ENCODE measurements around the gene SHROOM2. TPM values are rescaled to one million over a fixed set of nuclear protein-coding genes. Genes with fewer than 3 reads are reported as not detected.

SHROOM2 gene
- total RNA-seq, 1 experiment from 2014 or later: 13.9 TPM

DNA sequence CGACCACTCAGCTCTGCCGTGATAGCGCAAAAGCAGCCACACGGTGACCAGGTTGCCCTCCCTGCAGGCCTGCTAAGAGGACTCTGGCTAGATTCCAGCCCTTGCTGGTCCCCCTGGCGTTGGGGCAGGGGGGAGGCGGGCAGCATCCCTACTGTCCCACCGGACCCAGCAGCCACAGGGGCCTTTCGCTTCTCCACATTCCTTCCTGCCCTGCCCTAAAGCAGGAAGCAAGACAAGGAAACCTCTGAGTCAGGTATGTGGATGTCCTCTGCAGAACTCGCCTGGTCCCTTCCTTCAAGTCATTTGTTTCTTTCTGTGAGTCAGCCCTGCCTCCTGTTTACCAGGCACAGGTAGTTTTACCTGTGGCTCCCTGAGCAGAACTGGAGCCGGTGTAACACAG is 120.7 kb downstream of the SHROOM2 start:
- Histone ChIP-seq H3K14ac (ENCODE audit: insufficient read depth, low read length) (no peak overlapping the region), H3K23ac (ENCODE audit: insufficient read length, low read depth, low read length) (no peak overlapping the region), H4K8ac (replicated peaks; ENCODE audit: insufficient read length, low read depth, low read length) (no peak overlapping the region), H3K18ac (ENCODE audit: insufficient read length, low read depth, low read length) (no peak overlapping the region), H3K56ac (ENCODE audit: insufficient read length, low read depth, low read length) (no peak overlapping the region), H4K5ac (ENCODE audit: insufficient read length, low read depth, low read length) (no peak overlapping the region), H2BK20ac (ENCODE audit: low read depth, low read length, poor library complexity, severe bottlenecking) (no peak overlapping the region), H2AK5ac (ENCODE audit: insufficient read length, low read length) (no peak overlapping the region), H4K20me1 (ENCODE audit: control insufficient read depth, insufficient read depth, insufficient read length) (no peaks in the 10 kb centered on the region), H3K4me1 (ENCODE audit: insufficient read depth, low read length) (peaks cover 5% of the 10 kb centered on the region; the same call in 1 of the 2 replicates), H2BK120ac (ENCODE audit: low read depth, low read length, poor library complexity, severe bottlenecking) (no peak overlapping the region), H3K9ac (ENCODE audit: extremely low read depth, insufficient read length, low read length) (no peak overlapping the region), H2BK5ac (ENCODE audit: insufficient read length, low read length) (no peak overlapping the region), H3K23me2 (ENCODE audit: insufficient read length, low read depth, low read length, poor library complexity, severe bottlenecking) (no peaks in the 10 kb centered on the region), H3K27ac (ENCODE audit: insufficient read length, low read depth, low read length) (peak overlapping the region; percentile 21), H4K91ac (ENCODE audit: insufficient read length, low read depth, low read length) (no peak overlapping the region), H3K79me2 (ENCODE audit: insufficient read depth, low read length) (0 out of 2 replicates have a peak, but pooled peaks cover 2% of the 10 kb centered on the region), H2BK12ac (ENCODE audit: insufficient read length, low read depth, low read length) (no peak overlapping the region), H3K4ac (ENCODE audit: low read depth, low read length) (no peak overlapping the region), H3T11ph (ENCODE audit: low read length) (no peak overlapping the region), H3K79me1 (ENCODE audit: insufficient read depth, low read depth, low read length, poor library complexity, severe bottlenecking) (no peaks in the 10 kb centered on the region), H3K4me2 (ENCODE audit: insufficient read depth, insufficient read length, low read length) (no peak overlapping the region), H2AFZ (ENCODE audit: low read length) (no peak overlapping the region), H3K27me3 (ENCODE audit: insufficient read depth, low read length) (no peaks in the 10 kb centered on the region), H3K9me3 (ENCODE audit: control insufficient read depth, low read depth, low read length) (no peaks in the 10 kb centered on the region), H2BK15ac (ENCODE audit: low read depth, low read length) (no peak overlapping the region)
- Mint-ChIP-seq H3K4me3 (no peak overlapping the region), H3K4me1 (peaks cover 2 to 17% of the 10 kb centered on the region in 2 experiments; a peak in 2 of 4 replicates), H3K27ac (0 out of 7 replicates have a peak overlapping the region, but pooled peaks of 1 of the 3 experiments have one; percentile 15), H3K36me3 (ENCODE audit: insufficient read depth in 1 of 3, low read depth in 3 of 3) (peaks cover 14 to 20% (median 16%) of the 10 kb centered on the region in 3 experiments), H3K9me3 (peaks cover 18 to 46% of the 10 kb centered on the region in 2 experiments), H3K27me3 (ENCODE audit: low read depth) (peaks cover 1% of the 10 kb centered on the region; the same call in 1 of the 2 replicates)
- TF ChIP-seq, protein P1, sequence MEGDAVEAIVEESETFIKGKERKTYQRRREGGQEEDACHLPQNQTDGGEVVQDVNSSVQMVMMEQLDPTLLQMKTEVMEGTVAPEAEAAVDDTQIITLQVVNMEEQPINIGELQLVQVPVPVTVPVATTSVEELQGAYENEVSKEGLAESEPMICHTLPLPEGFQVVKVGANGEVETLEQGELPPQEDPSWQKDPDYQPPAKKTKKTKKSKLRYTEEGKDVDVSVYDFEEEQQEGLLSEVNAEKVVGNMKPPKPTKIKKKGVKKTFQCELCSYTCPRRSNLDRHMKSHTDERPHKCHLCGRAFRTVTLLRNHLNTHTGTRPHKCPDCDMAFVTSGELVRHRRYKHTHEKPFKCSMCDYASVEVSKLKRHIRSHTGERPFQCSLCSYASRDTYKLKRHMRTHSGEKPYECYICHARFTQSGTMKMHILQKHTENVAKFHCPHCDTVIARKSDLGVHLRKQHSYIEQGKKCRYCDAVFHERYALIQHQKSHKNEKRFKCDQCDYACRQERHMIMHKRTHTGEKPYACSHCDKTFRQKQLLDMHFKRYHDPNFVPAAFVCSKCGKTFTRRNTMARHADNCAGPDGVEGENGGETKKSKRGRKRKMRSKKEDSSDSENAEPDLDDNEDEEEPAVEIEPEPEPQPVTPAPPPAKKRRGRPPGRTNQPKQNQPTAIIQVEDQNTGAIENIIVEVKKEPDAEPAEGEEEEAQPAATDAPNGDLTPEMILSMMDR (conservative IDR thresholded peaks at IDR 0.05): peak; percentile 24; the same call in 1 of the 3 replicates
- no CpG with 5 or more reads among the region's 10 CpGs for WGBS (ENCODE audit: extremely low coverage, insufficient read length, low lambda C conversion rate)
- peak; percentile 77 for DNase-seq
